OCI-LY1 (cell line): ENCODE results near the gene PRTG.

Experiments used
- H2AFZ ChIP-seq: fragments of 200-600 bp; sonication (generic), shearing (Covaris generic); 2 replicates; pipeline ENCODE4 v1.6.0; 2014; ENCODE audit warnings: antibody characterized with exemption, mild to moderate bottlenecking, low read length
- H3F3A ChIP-seq: fragments of 200-600 bp; sonication (generic), shearing (Covaris generic); 2 replicates; pipeline ENCODE4 v1.6.0; 2014; ENCODE audit warnings: mild to moderate bottlenecking, antibody characterized with exemption, low read length, moderate library complexity; ENCODE audit not compliant: insufficient read depth
- H3K27ac ChIP-seq: fragments of 200-600 bp; sonication (generic); 2 replicates; pipeline ENCODE4 v1.5.1; 2014; ENCODE audit warnings: low read length, mixed run types, mild to moderate bottlenecking, low read depth; ENCODE audit not compliant: poor library complexity, severe bottlenecking
- H3K27me3 ChIP-seq: fragments of 200-600 bp; sonication (generic); 2 replicates; pipeline ENCODE4 v1.6.0; 2014; ENCODE audit warnings: antibody characterized with exemption, mild to moderate bottlenecking, low read length, moderate library complexity; ENCODE audit not compliant: insufficient read depth
- H3K36me3 ChIP-seq: fragments of 200-600 bp; sonication (generic); 2 replicates; pipeline ENCODE4 v1.6.1; 2014; ENCODE audit warnings: mild to moderate bottlenecking, antibody characterized with exemption, low read length, moderate library complexity, mixed read lengths; ENCODE audit not compliant: insufficient read depth
- H3K4me1 ChIP-seq: fragments of 200-600 bp; sonication (generic); 2 replicates; pipeline ENCODE4 v1.5.1; 2014; ENCODE audit warnings: mild to moderate bottlenecking, low read length, moderate library complexity; ENCODE audit not compliant: insufficient read depth, severe bottlenecking
- H3K4me2 ChIP-seq: fragments of 200-600 bp; sonication (generic), shearing (Covaris generic); 2 replicates; pipeline ENCODE4 v1.6.1; 2014; ENCODE audit warnings: low read length
- H3K4me3 ChIP-seq: fragments of 200-600 bp; sonication (generic); 2 replicates; pipeline ENCODE4 v1.5.1; 2014; ENCODE audit warnings: low read length, low read depth, mild to moderate bottlenecking, mixed read lengths; ENCODE audit not compliant: poor library complexity, severe bottlenecking
- H3K79me2 ChIP-seq: fragments of 200-600 bp; shearing (Covaris generic); 2 replicates; pipeline ENCODE4 v1.6.1; 2016; ENCODE audit warnings: mixed run types, low read length, mixed read lengths; ENCODE audit not compliant: insufficient read depth
- H3K9ac ChIP-seq: fragments of 200-600 bp; sonication (generic), shearing (Covaris generic); 2 replicates; pipeline ENCODE4 v1.6.1; 2014; ENCODE audit warnings: mild to moderate bottlenecking, low read length, mixed read lengths
- H3K9me2 ChIP-seq: fragments of 200-600 bp; sonication (generic), shearing (Covaris generic); 2 replicates; pipeline ENCODE4 v1.6.1; 2014; ENCODE audit warnings: low read depth, mild to moderate bottlenecking, low read length, mixed read lengths
- H3K9me3 ChIP-seq: fragments of 200-600 bp; shearing (Covaris generic); 2 replicates; pipeline ENCODE4 v1.6.1; 2014; ENCODE audit warnings: low read length, mixed read lengths
- H4K20me1 ChIP-seq: fragments of 200-600 bp; sonication (generic), shearing (Covaris generic); 2 replicates; pipeline ENCODE4 v1.6.0; 2016; ENCODE audit warnings: mild to moderate bottlenecking, low read length; ENCODE audit not compliant: insufficient read depth
- EZH2 ChIP-seq: fragments of 200-600 bp; sonication (generic), shearing (Covaris generic); IDR thresholded peaks from 2 replicates; pipeline ENCODE4 v1.8.0; 2017; ENCODE audit warnings: borderline replicate concordance, mixed run types, mild to moderate bottlenecking, antibody characterized with exemption, low read length, moderate library complexity, mixed read lengths
- TF ChIP-seq, protein P1 (sequence below): fragments of 200-600 bp; sonication (generic), shearing (Covaris generic); IDR thresholded peaks from 2 replicates; pipeline ENCODE4 v1.5.1; 2017; ENCODE audit warnings: mild to moderate bottlenecking, antibody characterized with exemption, low read length, moderate library complexity, mixed read lengths

PRTG gene

DNA sequence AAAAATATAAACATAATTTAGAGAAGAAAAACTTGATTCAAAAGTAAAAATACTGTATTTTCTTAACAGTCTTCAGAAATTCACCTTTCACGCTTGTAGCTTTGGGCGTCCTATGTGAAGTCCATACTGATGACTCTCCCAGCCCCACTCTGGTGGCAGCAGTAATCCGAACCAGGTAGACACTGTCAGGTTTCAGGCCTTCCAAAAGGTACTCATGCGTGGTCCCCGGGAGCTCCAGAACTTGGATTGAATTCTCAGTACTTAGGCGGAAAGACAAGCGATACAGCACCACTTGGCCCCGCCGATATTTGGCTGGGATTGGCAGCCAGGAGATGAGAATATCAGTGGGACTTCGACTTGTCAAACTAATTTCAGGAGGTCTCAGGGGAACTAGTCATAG lies 69.7 kb downstream of the PRTG start:
- no peaks in the 10 kb centered on the region for H3K36me3 ChIP-seq
- no peak overlapping the region for H3K27ac ChIP-seq
- H3K4me1 ChIP-seq, result no peaks in the 10 kb centered on the region
- no peak overlapping the region for H3K4me2 ChIP-seq
- no peak overlapping the region for H3K4me3 ChIP-seq
- H3K9me2 ChIP-seq, result no peaks in the 10 kb centered on the region
- H3F3A ChIP-seq, result no peaks in the 10 kb centered on the region
- no peak overlapping the region for H3K9ac ChIP-seq
- H3K9me3 ChIP-seq, result no peaks in the 10 kb centered on the region
- H3K27me3 ChIP-seq, result no peaks in the 10 kb centered on the region
- no peak for TF ChIP-seq EZH2
- TF ChIP-seq, protein P1, sequence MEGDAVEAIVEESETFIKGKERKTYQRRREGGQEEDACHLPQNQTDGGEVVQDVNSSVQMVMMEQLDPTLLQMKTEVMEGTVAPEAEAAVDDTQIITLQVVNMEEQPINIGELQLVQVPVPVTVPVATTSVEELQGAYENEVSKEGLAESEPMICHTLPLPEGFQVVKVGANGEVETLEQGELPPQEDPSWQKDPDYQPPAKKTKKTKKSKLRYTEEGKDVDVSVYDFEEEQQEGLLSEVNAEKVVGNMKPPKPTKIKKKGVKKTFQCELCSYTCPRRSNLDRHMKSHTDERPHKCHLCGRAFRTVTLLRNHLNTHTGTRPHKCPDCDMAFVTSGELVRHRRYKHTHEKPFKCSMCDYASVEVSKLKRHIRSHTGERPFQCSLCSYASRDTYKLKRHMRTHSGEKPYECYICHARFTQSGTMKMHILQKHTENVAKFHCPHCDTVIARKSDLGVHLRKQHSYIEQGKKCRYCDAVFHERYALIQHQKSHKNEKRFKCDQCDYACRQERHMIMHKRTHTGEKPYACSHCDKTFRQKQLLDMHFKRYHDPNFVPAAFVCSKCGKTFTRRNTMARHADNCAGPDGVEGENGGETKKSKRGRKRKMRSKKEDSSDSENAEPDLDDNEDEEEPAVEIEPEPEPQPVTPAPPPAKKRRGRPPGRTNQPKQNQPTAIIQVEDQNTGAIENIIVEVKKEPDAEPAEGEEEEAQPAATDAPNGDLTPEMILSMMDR, result no peak
- H3K79me2 ChIP-seq, result no peaks in the 10 kb centered on the region
- H2AFZ ChIP-seq, result no peak overlapping the region
- H4K20me1 ChIP-seq, result no peaks in the 10 kb centered on the region

DNA sequence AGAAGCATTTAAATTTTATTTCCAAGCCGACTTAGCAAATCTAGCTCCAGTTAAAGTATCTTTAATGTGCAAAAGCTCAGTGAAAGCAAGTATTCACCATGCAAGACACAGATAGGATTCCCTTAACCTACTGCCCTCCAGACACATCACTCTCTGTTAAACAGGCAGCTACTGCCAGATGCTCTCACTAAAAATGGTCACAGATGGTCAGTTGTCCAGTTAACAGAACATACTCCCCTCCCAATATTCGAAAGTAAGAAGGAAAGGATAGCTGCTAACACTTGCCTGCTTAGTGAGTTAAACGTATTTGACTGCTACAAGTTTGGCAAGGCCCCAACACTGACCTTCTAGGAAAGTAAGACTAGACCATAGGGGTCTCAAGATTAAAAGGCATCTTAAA lies 73.7 kb downstream of the PRTG start:
- H3F3A ChIP-seq, result no peaks in the 10 kb centered on the region
- no peak overlapping the region for H3K27ac ChIP-seq
- no peaks in the 10 kb centered on the region for H3K36me3 ChIP-seq
- H3K4me3 ChIP-seq, result no peak overlapping the region
- no peaks in the 10 kb centered on the region for H3K9me2 ChIP-seq
- no peak for TF ChIP-seq EZH2
- TF ChIP-seq, protein P1, result no peak
- H3K9ac ChIP-seq, result no peak overlapping the region
- H3K9me3 ChIP-seq, result no peaks in the 10 kb centered on the region
- H4K20me1 ChIP-seq, result no peaks in the 10 kb centered on the region
- no peaks in the 10 kb centered on the region for H3K27me3 ChIP-seq
- no peak overlapping the region for H2AFZ ChIP-seq
- no peak overlapping the region for H3K4me2 ChIP-seq
- H3K79me2 ChIP-seq, result no peaks in the 10 kb centered on the region
- no peaks in the 10 kb centered on the region for H3K4me1 ChIP-seq

DNA sequence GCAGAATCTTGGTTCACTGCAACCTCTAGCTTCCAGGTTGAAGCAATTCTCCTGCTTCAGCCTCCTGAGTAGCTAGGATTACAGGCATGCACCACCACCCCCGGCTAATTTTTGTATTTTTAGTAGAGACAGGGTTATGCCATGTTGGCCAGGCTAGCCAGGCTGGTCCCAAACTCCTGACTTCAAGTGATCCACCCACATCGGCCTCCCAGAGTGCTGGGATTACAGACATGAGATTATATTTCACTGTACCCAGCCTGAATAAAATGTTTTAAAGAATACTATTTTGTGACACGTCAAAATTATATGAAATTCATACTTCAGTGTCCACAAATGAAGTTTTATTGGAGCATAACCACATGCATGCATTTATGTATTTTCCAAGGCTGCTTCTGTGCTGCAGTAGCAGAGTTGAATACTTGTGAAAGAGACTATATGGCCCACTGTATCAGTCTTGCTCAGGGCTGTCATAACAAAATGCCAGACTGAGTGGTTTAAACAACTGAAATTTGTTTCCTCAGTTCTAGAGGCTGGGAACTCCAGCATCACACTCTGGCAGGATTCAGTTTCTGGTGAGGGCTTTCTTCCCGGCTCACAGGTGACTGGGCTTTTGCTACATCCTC lies 77.2 kb downstream of the PRTG start:
- H3K79me2 ChIP-seq, result no peaks in the 10 kb centered on the region
- H3K4me1 ChIP-seq, result no peaks in the 10 kb centered on the region
- H3K9me3 ChIP-seq, result no peaks in the 10 kb centered on the region
- H2AFZ ChIP-seq, result no peak overlapping the region
- H3K4me2 ChIP-seq, result no peak overlapping the region
- H3K27ac ChIP-seq, result no peak overlapping the region
- TF ChIP-seq EZH2, result no peak
- TF ChIP-seq, protein P1, result no peak
- no peaks in the 10 kb centered on the region for H3K36me3 ChIP-seq
- no peak overlapping the region for H3K4me3 ChIP-seq
- H3F3A ChIP-seq, result no peaks in the 10 kb centered on the region
- H3K9ac ChIP-seq, result no peak overlapping the region
- H3K9me2 ChIP-seq, result no peaks in the 10 kb centered on the region
- no peaks in the 10 kb centered on the region for H3K27me3 ChIP-seq
- H4K20me1 ChIP-seq, result no peaks in the 10 kb centered on the region
